IPS-NIHi7 (cell line): ENCODE measurements around the gene ZMYND8.
"Not testable (repeated sequence)": the region's sequence is repeated elsewhere in the genome, so short reads cannot be mapped to it uniquely, and the experiment has no call there.

Experiments
- DNase-seq: peaks from one replicate; pipeline ENCODE4 v3.0.0; 2012; ENCODE audit warnings: mixed read lengths; ENCODE audit errors: extremely low spot score

The ZMYND8 gene

GRCh38 chr20:47204008-47204849, 152.3 kb downstream of the ZMYND8 start:
- DNase-seq, result no peak

DNA sequence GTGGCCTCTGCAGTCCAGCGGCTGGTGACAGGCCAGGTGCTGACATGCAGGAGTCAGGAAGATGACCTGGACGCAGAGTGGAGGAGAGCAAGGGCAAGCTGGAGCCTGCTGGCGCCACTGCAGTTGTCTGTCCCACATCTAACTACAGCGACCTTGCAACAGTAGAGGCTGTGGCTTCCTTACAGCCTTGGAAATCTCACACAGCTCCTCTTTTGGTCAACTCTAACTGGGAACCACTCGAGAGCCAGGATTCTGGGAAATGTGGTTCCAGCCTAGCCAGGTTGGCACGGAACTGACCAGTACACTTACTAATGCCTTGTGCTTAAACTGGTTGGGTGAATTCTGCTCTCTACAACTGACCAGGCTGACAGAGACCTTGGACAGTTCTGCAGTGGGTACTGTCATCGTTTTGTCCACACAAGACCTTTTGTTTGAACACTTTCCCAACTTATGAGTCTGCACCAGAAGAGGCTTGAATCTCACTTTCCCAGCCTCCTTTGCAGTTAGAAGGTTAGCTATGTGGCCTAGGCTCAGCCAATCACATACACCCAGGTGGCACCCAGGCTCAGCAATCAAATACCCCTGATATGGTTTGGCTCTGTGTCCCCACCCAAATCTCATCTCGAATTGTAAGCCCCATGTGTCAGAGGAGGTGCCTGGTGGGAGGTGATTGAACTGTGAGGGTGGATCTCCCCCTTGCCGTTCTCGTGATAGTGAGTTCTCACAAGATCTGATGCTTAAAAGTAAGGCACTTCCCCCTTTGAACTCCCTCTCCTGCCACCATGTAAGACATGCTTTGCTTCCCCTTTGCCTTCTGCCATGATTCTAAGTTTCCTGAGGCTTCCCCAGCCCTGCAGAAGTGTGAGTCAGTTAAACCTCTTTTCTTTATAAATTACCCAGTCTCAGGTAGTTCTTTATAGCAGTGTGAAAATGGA, 153.5 kb downstream of the ZMYND8 start:
- no peak for DNase-seq

- no peak for DNase-seq
Measured at GRCh38 chr20:47201074-47201730, 155.3 kb downstream of the ZMYND8 start.

GRCh38 chr20:47198996-47199552, 157.4 kb downstream of the ZMYND8 start:
- no peak for DNase-seq

DNA sequence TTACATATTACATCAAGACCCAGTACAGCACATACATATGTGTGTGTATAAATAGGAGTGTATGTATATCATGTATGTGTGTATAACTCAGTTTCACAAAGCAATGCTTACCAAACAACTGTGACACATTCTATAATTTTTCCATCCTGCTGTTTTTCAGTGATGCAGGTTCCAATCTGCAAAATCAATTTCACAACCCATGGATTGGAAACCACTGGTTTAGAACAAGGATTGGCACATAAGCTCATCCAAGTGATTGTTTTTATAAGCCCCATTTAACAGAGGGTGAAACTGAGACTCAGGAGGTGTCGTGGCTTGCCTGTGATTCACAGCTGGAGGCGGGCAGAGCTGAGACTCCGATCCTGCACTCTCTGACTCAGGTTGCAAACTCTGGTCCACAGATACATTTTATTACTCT, 158.2 kb downstream of the ZMYND8 start:
- DNase-seq, result no peak

DNA sequence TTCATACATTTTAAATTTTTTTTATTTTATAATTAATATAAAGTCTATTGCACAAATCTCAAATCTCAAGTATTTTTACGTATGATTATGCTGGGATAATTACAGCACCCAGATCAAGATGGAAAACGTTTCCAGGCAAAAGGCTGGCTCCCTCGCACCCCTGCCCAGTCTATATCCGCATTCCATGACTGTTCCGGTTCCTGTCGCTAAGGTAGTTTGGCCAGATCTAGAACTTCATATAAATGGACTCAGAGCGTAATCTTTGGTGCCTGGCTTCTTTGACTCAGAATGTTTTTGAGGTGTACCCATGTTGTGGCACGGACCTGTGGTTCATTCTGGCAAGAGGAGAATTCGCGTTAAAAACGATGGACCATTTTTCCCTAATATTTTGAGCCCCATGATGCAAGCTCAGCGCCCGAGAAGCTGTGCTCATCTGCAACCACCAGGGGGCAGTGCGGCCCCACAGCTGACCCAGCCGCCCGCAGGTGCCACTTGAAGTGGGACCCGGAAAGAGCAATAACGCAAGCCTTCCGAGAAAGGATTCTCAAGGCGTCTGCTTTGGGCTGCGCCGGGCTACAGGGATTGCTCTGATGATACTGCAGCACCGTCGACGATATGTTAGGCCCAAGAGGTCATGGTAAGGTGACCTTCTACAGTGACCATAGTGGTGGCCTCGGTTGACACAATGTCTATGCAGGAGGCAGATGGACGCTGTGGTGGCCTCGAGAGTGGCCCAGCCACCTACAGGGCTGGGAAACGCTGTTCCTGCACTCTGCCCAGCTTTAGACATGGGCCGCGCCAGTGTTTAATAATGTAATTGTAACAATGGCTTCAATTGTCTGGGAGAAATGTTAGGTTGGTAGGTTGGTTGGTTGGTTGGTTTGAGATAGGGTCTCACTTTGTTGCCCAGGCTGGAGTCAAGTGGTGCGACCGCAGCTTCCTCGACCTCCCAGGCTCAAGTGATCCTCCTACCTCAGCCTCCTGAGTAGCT, 160.1 kb downstream of the ZMYND8 start:
- DNase-seq, result peak; percentile 89

DNA sequence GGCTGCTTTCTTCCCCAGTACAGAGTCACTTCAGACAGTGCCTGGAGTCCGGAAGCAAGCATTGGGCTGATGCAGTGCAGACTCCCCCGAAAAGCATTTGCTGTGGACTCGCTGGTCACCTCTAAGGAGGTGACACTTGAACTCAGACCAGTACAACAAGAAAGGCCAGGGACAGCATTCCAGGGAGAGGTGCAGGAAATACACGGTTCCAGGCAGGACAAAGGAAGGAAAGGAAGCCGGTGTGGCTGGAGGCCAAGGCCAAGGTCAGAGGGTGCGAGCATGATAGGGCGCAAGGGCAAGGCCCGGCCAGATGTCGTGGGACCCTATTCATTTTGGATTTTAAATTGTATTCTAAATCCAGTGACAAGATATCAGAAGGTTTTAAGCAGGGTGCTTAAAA, 160.9 kb downstream of the ZMYND8 start:
- DNase-seq, result no peak

DNA sequence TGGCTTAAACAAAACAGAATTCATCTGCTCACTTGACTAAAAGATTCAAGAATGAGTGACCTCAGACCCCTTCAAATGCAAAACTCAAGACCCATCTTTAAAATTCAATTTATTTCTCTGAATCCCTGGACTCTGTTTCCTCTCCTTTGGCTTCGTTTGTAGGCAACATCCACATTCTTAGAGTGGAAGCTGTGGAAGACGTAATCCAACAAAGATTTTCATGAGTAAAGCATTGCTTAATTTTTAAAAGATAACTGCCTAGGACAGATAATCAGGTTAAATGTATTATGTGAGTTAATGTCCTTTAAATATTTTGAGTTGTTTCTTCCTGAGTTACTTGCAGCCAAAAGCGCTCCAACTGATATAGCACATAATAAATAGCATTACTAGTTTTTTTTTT, 164.5 kb downstream of the ZMYND8 start:
- no peak for DNase-seq

GRCh38 chr20:47191074-47191673, 165.3 kb downstream of the ZMYND8 start:
- no peak for DNase-seq

GRCh38 chr20:47189060-47189459, 167.4 kb downstream of the ZMYND8 start:
- DNase-seq, result no peak

- DNase-seq, result no peak
Measured at GRCh38 chr20:47188540-47188939, 168.0 kb downstream of the ZMYND8 start.

DNA sequence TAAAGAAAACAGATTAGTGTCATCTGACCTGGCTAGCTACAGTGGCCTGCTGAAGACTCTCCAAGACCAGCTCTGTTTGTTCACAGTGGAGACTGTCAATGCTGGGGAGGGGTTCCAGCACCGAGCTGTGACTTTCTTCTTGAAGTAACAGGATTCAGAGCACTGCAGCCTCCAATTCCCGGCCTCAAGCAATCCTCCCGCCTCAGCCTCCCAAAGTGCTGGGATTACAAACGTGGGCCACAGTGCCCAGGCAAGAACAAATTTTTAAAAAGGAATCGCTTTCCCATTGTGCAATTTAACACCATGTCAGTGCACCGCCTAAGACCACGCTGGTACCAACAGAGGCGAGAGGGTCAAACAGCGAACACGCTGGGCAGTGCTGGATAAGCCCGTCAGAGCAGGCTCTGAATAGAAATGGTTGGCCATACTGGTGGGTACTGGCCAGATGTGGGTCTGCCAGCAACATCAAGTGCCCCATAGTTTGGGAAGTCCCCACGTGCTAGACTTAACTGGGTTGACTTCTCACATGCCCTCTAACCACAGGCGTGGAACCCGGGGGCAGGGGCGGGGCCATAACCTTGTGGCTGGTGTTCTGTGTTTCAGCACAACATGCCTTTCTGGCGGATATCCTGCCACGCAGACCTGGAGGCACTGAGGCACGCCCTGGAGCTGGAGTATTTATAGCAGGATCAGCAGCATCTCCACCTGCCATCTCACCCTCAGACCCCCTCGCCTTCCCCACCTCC, 168.9 kb downstream of the ZMYND8 start:
- no peak for DNase-seq

DNA sequence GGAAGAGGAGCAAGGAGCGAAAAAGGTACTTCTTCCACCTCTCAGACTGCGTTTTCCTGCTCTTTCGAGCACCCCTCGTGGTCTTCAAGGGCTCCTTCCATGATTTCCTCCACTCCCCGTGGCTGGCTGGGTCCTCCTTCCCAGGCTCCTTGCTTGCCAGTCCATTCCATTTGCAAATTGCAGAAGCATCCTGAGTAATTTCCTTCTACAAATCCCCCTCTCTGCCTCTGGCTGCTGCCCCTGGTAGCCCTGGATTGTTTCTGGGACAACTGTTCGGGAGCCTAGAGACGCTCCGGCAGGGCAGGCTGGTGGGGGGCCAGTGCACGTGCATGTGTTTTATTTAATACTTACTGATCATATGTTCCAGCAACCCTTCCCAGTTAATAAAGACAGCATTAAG, 173.1 kb downstream of the ZMYND8 start:
- no peak for DNase-seq

- DNase-seq, result peak; percentile 76
Measured at GRCh38 chr20:47181056-47181862, 175.2 kb downstream of the ZMYND8 start.

DNA sequence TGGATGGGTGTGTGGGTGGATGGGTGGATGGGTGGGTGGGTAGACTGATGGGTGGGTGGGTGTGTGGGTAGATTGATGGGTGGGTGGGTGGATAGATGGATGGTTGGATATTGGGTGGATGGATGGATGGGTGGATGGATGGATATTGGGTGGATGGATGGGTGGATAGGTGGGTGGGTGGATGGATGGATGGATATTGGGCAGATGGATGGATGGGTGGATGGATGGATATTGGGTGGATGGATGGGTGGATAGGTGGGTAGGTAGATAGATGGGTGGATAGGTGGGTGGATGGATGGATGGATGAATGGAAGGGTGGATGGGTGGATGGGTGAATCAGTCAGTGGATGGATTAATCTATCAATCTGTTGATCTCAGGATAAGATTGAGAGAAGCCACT, 177.2 kb downstream of the ZMYND8 start:
- no peak for DNase-seq

DNA sequence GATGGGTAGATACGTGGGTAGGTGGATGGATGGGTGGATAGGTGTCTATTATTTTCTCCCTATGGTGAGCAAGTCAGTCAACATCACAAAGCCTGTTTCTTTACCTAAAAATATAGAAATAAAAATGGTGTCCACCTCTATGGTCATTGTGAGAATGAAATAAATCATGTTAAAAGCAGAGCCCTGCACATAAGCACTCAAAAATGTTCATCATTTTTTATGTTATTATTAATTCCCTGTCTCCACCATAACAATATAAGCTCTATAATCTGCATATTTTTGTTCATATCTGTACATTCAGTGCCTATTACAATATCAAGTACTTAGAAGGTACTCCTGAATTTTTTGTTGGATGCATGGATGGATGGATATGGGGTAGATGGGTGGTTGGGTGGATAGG, 177.6 kb downstream of the ZMYND8 start:
- DNase-seq, result no peak

DNA sequence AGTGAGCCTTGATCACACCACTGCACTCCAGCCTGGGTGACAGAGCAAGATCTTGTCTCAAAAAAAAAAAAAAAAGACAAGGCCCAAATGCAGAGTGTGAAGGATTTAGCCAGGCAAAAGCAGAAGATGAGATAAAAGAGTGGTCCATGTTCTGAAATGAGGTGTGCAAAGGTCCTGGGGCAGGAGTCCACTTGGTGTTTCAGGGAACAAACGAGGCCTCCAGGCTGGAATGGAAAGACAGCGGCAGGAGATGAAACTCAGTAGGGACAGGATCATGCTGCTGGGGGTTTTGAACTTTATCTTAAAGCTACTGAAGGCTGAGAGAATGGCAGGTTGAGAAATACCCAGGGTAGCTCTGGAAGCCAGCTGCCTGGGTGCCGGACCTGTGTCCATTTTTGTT, 178.2 kb downstream of the ZMYND8 start:
- no peak for DNase-seq

GRCh38 chr20:47176217-47176616, 180.3 kb downstream of the ZMYND8 start:
- DNase-seq, result not testable (repeated sequence)

DNA sequence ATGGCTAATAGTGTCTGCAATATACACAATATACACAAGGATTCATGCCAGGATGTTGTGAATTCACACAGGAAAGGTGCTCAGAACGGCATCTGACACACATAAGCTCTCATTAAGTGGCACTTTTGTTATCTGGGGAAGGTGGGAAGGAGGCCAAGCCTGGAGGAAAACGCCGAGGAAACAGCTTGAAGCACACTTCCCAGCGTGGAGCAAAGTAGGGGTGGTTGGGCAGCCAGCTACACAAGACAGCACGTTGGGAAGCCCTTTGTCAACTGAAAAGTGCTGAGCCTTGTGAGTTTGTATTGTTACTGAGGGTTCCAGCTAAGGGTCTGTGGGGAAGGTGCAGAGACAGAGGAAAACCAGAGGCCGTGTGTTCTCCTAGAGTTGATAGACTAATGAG, 181.0 kb downstream of the ZMYND8 start:
- no peak for DNase-seq
